Smooth muscle cell of the umbilical artery (primary cell): ENCODE data around the gene KLRF2. TPM values are rescaled to one million over a fixed set of nuclear protein-coding genes. Genes with fewer than 3 reads are reported as not detected.

Source experiments
- total RNA-seq: library from RNA; depleted of rRNA; stranded (reverse); fragments of >200 nt; gene quantifications from 2 replicates; pipeline ENCODE4 v1.2.3, GENCODE V29; 2014

KLRF2 gene
- not detected in 2 replicates for total RNA-seq

GRCh38 chr12:9881246-9881645 lies at the start of gene KLRF2:
Gene KLRF2 (plus strand): TSS chr12:9881489. CDS start chr12:9881596, 107 bp downstream.

GRCh38 chr12:9869307-9870161 lies 11.8 kb upstream of the KLRF2 start, which contains the start of gene CLEC2B:
Gene CLEC2B (minus strand): TSS chr12:9869354.

GRCh38 chr12:9932270-9932669 lies 51.0 kb downstream of the KLRF2 start, which contains the start of gene CLEC2A:
Gene CLEC2A (minus strand): TSS chr12:9932370. CDS start chr12:9932329, 41 bp downstream.

Other genes with a start within 250 kb of the KLRF2 start
- 4.2 and 5.9 TPM in 2 replicates for gene CLEC2D, start 211.8 kb upstream of the KLRF2 start, total RNA-seq
- gene CLECL1, start 148.4 kb upstream of the KLRF2 start, total RNA-seq = not detected in 2 replicates
- gene CD69, start 120.6 kb upstream of the KLRF2 start, total RNA-seq = not detected in 2 replicates
- gene KLRF1, start 54.0 kb upstream of the KLRF2 start, total RNA-seq = not detected in 2 replicates
- under 0.01 TPM in 1 of 2 replicates, not detected in the other for gene CLEC2B, start 12.1 kb upstream of the KLRF2 start, total RNA-seq
- gene CLEC2A, start 50.9 kb downstream of the KLRF2 start, total RNA-seq = not detected in 2 replicates
- not detected in 2 replicates for gene CLEC12A, start 89.9 kb downstream of the KLRF2 start, total RNA-seq
- not detected in 2 replicates for gene CLEC1B, start 117.6 kb downstream of the KLRF2 start, total RNA-seq
- not detected in 2 replicates for gene CLEC12B, start 129.1 kb downstream of the KLRF2 start, total RNA-seq
- 0.30 TPM in 1 of 2 replicates, not detected in the other for gene CLEC9A, start 149.2 kb downstream of the KLRF2 start, total RNA-seq
- not detected in 2 replicates for gene CLEC1A, start 217.5 kb downstream of the KLRF2 start, total RNA-seq
- not detected in 2 replicates for gene CLEC7A, start 248.7 kb downstream of the KLRF2 start, total RNA-seq